ENCODE results near the gene FAM114A1. TPM values are rescaled to one million over a fixed set of nuclear protein-coding genes. Genes with fewer than 3 reads are reported as not detected.

FAM114A1 gene
- total and polyA plus RNA-seq, 2 experiments from 2014 or later: 13.0 to 14.5 TPM

- peaks cover 14% of the 10 kb centered on the region for H3K9me3 Mint-ChIP-seq
- no peak for DNase-seq (ENCODE audit: low spot score)
- no peaks in the 10 kb centered on the region for H3K79me2 ChIP-seq (replicated peaks; ENCODE audit: insufficient read depth)
- no peaks in the 10 kb centered on the region for H4K20me1 ChIP-seq (replicated peaks; ENCODE audit: insufficient read depth)
- no peak overlapping the region for H2AFZ ChIP-seq
- no peaks in the 10 kb centered on the region for H3K27me3 ChIP-seq (ENCODE audit: insufficient read depth)
- no peaks in the 10 kb centered on the region for H3K4me1 ChIP-seq (ENCODE audit: insufficient read depth)
- peaks cover 7% of the 10 kb centered on the region; the same call in 2 of the 3 replicates for H3K36me3 Mint-ChIP-seq (ENCODE audit: low read depth)
- H3K9me2 ChIP-seq (ENCODE audit: insufficient read depth): peaks cover 5% of the 10 kb centered on the region; the same call in 1 of the 2 replicates
- no peak overlapping the region for H3K4me3 Mint-ChIP-seq
- H3K4me3 ChIP-seq: no peak overlapping the region
- no peaks in the 10 kb centered on the region for H3K36me3 ChIP-seq (ENCODE audit: insufficient read depth)
- no peaks in the 10 kb centered on the region for H3K27me3 Mint-ChIP-seq (ENCODE audit: insufficient read depth, low read depth, poor library complexity)
- no peak overlapping the region for H3K4me2 ChIP-seq
- no peak for ATAC-seq
- no peak overlapping the region for H3K27ac Mint-ChIP-seq
- TF ChIP-seq, protein P1, sequence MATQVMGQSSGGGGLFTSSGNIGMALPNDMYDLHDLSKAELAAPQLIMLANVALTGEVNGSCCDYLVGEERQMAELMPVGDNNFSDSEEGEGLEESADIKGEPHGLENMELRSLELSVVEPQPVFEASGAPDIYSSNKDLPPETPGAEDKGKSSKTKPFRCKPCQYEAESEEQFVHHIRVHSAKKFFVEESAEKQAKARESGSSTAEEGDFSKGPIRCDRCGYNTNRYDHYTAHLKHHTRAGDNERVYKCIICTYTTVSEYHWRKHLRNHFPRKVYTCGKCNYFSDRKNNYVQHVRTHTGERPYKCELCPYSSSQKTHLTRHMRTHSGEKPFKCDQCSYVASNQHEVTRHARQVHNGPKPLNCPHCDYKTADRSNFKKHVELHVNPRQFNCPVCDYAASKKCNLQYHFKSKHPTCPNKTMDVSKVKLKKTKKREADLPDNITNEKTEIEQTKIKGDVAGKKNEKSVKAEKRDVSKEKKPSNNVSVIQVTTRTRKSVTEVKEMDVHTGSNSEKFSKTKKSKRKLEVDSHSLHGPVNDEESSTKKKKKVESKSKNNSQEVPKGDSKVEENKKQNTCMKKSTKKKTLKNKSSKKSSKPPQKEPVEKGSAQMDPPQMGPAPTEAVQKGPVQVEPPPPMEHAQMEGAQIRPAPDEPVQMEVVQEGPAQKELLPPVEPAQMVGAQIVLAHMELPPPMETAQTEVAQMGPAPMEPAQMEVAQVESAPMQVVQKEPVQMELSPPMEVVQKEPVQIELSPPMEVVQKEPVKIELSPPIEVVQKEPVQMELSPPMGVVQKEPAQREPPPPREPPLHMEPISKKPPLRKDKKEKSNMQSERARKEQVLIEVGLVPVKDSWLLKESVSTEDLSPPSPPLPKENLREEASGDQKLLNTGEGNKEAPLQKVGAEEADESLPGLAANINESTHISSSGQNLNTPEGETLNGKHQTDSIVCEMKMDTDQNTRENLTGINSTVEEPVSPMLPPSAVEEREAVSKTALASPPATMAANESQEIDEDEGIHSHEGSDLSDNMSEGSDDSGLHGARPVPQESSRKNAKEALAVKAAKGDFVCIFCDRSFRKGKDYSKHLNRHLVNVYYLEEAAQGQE (IDR thresholded peaks at IDR 0.05; ENCODE audit: unreplicated experiment): no peak
- TF ChIP-seq ZNF331 (CRISPR knock-in tag; IDR thresholded peaks at IDR 0.05; ENCODE audit: low read depth) (no peak), POLR2AphosphoS5 (IDR thresholded peaks at IDR 0.05; ENCODE audit: low read depth) (no peak), ETS1 (IDR thresholded peaks at IDR 0.05) (no peak), STAT1 (IDR thresholded peaks at IDR 0.05; ENCODE audit: unreplicated experiment) (no peak), EZH2 (IDR thresholded peaks at IDR 0.05; ENCODE audit: low read depth, unreplicated experiment) (no peak), EZH2phosphoT487 (IDR thresholded peaks at IDR 0.05; ENCODE audit: unreplicated experiment) (no peak), ZNF114 (CRISPR knock-in tag; IDR thresholded peaks at IDR 0.05) (no peak), CTCF (conservative IDR thresholded peaks at IDR 0.05; ENCODE audit: low read depth in 2 of 2) (no peak), JUNB (IDR thresholded peaks at IDR 0.05; ENCODE audit: unreplicated experiment) (no peak), NANOG (IDR thresholded peaks at IDR 0.05; ENCODE audit: borderline replicate concordance) (no peak), CREB1 (CRISPR knock-in tag; IDR thresholded peaks at IDR 0.05; ENCODE audit: low read depth) (no peak)
- TF ChIP-seq, protein P2, sequence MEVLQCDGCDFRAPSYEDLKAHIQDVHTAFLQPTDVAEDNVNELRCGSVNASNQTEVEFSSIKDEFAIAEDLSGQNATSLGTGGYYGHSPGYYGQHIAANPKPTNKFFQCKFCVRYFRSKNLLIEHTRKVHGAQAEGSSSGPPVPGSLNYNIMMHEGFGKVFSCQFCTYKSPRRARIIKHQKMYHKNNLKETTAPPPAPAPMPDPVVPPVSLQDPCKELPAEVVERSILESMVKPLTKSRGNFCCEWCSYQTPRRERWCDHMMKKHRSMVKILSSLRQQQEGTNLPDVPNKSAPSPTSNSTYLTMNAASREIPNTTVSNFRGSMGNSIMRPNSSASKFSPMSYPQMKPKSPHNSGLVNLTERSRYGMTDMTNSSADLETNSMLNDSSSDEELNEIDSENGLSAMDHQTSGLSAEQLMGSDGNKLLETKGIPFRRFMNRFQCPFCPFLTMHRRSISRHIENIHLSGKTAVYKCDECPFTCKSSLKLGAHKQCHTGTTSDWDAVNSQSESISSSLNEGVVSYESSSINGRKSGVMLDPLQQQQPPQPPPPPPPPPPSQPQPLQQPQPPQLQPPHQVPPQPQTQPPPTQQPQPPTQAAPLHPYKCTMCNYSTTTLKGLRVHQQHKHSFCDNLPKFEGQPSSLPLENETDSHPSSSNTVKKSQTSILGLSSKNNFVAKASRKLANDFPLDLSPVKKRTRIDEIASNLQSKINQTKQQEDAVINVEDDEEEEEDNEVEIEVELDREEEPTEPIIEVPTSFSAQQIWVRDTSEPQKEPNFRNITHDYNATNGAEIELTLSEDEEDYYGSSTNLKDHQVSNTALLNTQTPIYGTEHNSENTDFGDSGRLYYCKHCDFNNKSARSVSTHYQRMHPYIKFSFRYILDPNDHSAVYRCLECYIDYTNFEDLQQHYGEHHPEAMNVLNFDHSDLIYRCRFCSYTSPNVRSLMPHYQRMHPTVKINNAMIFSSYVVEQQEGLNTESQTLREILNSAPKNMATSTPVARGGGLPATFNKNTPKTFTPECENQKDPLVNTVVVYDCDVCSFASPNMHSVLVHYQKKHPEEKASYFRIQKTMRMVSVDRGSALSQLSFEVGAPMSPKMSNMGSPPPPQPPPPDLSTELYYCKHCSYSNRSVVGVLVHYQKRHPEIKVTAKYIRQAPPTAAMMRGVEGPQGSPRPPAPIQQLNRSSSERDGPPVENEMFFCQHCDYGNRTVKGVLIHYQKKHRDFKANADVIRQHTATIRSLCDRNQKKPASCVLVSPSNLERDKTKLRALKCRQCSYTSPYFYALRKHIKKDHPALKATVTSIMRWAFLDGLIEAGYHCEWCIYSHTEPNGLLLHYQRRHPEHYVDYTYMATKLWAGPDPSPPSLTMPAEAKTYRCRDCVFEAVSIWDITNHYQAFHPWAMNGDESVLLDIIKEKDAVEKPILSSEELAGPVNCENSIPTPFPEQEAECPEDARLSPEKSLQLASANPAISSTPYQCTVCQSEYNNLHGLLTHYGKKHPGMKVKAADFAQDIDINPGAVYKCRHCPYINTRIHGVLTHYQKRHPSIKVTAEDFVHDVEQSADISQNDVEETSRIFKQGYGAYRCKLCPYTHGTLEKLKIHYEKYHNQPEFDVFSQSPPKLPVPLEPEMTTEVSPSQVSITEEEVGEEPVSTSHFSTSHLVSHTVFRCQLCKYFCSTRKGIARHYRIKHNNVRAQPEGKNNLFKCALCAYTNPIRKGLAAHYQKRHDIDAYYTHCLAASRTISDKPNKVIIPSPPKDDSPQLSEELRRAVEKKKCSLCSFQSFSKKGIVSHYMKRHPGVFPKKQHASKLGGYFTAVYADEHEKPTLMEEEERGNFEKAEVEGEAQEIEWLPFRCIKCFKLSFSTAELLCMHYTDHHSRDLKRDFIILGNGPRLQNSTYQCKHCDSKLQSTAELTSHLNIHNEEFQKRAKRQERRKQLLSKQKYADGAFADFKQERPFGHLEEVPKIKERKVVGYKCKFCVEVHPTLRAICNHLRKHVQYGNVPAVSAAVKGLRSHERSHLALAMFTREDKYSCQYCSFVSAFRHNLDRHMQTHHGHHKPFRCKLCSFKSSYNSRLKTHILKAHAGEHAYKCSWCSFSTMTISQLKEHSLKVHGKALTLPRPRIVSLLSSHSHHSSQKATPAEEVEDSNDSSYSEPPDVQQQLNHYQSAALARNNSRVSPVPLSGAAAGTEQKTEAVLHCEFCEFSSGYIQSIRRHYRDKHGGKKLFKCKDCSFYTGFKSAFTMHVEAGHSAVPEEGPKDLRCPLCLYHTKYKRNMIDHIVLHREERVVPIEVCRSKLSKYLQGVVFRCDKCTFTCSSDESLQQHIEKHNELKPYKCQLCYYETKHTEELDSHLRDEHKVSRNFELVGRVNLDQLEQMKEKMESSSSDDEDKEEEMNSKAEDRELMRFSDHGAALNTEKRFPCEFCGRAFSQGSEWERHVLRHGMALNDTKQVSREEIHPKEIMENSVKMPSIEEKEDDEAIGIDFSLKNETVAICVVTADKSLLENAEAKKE (CRISPR knock-in tag; IDR thresholded peaks at IDR 0.05): no peak
- H3K4me1 Mint-ChIP-seq: no peaks in the 10 kb centered on the region
- H3F3A ChIP-seq (replicated peaks; ENCODE audit: low read depth): no peaks in the 10 kb centered on the region
- no peak overlapping the region for H3K27ac ChIP-seq (ENCODE audit: low read depth)
Measured at GRCh38 chr4:38822748-38823303, 44.8 kb upstream of the FAM114A1 start.

All from GM23338 (cell line).